Measurements from ENCODE around the gene NUP35. TPM values are rescaled to one million over a fixed set of nuclear protein-coding genes. Genes with fewer than 3 reads are reported as not detected.

NUP35 gene
- total RNA-seq, 1 experiment from 2014 or later = 28.9 TPM

DNA sequence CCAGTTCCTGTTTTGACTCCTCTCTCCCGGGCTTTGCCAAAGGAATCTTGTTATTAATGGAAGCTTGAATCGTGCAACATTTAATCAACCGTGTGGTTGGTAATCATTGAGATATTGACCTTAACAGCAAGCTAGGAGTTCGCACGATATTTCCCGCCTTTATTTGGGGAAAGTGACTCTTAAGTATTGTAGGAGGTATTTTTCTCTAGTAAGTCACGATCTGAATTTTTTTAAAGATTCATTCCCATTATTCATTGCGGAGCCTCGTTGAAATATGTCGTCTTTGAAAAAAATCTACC lies 663 bp downstream of the NUP35 start:
- no peak for ATAC-seq
- peaks cover 11% of the 10 kb centered on the region; the same call in 1 of the 2 replicates for H3K4me1 ChIP-seq (ENCODE audit: control insufficient read depth, insufficient read depth, low read length)
- peaks cover 16% of the 10 kb centered on the region for H3K36me3 ChIP-seq (ENCODE audit: control insufficient read depth, insufficient read depth, low read length)
- DNase-seq (ENCODE audit: low read depth, low spot score) = peak; percentile 27
- CTCF ChIA-PET = interaction anchor here (0.7 kb wide), 1 partner anchor 51 kb away, joined by 3 read pairs; no protein-coding TSS in a partner anchor
- intact Hi-C loops (cut with micrococcal nuclease; ENCODE audit: unreplicated experiment) = no loop called here
- POLR2A ChIA-PET = no interaction called here
- TF ChIP-seq TCF7L2 (IDR thresholded peaks at IDR 0.05; ENCODE audit: low read depth, low read length) = no peak
- TF ChIP-seq, protein P1, sequence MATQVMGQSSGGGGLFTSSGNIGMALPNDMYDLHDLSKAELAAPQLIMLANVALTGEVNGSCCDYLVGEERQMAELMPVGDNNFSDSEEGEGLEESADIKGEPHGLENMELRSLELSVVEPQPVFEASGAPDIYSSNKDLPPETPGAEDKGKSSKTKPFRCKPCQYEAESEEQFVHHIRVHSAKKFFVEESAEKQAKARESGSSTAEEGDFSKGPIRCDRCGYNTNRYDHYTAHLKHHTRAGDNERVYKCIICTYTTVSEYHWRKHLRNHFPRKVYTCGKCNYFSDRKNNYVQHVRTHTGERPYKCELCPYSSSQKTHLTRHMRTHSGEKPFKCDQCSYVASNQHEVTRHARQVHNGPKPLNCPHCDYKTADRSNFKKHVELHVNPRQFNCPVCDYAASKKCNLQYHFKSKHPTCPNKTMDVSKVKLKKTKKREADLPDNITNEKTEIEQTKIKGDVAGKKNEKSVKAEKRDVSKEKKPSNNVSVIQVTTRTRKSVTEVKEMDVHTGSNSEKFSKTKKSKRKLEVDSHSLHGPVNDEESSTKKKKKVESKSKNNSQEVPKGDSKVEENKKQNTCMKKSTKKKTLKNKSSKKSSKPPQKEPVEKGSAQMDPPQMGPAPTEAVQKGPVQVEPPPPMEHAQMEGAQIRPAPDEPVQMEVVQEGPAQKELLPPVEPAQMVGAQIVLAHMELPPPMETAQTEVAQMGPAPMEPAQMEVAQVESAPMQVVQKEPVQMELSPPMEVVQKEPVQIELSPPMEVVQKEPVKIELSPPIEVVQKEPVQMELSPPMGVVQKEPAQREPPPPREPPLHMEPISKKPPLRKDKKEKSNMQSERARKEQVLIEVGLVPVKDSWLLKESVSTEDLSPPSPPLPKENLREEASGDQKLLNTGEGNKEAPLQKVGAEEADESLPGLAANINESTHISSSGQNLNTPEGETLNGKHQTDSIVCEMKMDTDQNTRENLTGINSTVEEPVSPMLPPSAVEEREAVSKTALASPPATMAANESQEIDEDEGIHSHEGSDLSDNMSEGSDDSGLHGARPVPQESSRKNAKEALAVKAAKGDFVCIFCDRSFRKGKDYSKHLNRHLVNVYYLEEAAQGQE (IDR thresholded peaks at IDR 0.05; ENCODE audit: insufficient read depth in 1 of 2, low read depth in 2 of 2, low read length in 1 of 2) = no peak
- H3K27me3 ChIP-seq (ENCODE audit: control insufficient read depth, insufficient read depth, low read length) = no peaks in the 10 kb centered on the region
- peak overlapping the region; percentile 86 for H3K27ac ChIP-seq (ENCODE audit: low read length)
- in situ Hi-C loops (cut with HindIII; ENCODE audit: low pct_unique_long_range_greater_than_20kb, low sequenced_read_pairs) = no loop called here
- H3K9me3 ChIP-seq (ENCODE audit: control insufficient read depth, insufficient read depth, low read depth, low read length) = no peaks in the 10 kb centered on the region
- H3K4me3 ChIP-seq (ENCODE audit: low read depth in 2 of 2, low read length in 2 of 2) = peak overlapping the region; percentile 89 to 92
- no TSS peak for BruUV-seq (replicated peaks)

GRCh38 chr2:183125659-183126341 lies 1.6 kb downstream of the NUP35 start:
- Histone ChIP-seq H3K27ac (ENCODE audit: low read length) (peak overlapping the region; percentile 86; the same call in 1 of the 2 replicates), H3K4me3 (ENCODE audit: low read depth in 2 of 2, low read length in 2 of 2) (peak overlapping the region; percentile 89 to 92), H3K36me3 (ENCODE audit: control insufficient read depth, insufficient read depth, low read length) (peaks cover 23% of the 10 kb centered on the region), H3K9me3 (ENCODE audit: control insufficient read depth, insufficient read depth, low read depth, low read length) (no peaks in the 10 kb centered on the region), H3K27me3 (ENCODE audit: control insufficient read depth, insufficient read depth, low read length) (no peaks in the 10 kb centered on the region), H3K4me1 (ENCODE audit: control insufficient read depth, insufficient read depth, low read length) (peaks cover 11% of the 10 kb centered on the region; the same call in 1 of the 2 replicates)
- BruUV-seq (replicated peaks) = no TSS peak
- in situ Hi-C loops (cut with HindIII; ENCODE audit: low pct_unique_long_range_greater_than_20kb, low sequenced_read_pairs) (no loop called here), intact Hi-C loops (cut with micrococcal nuclease; ENCODE audit: unreplicated experiment) (no loop called here)
- TF ChIP-seq POLR2AphosphoS5 (IDR thresholded peaks at IDR 0.05; ENCODE audit: low read depth, low read length) (no peak), SIN3A (IDR thresholded peaks at IDR 0.05; ENCODE audit: borderline replicate concordance, insufficient read depth, low read depth, low read length) (no peak), TCF7L2 (IDR thresholded peaks at IDR 0.05; ENCODE audit: low read depth, low read length) (no peak)
- TF ChIP-seq, protein P2, sequence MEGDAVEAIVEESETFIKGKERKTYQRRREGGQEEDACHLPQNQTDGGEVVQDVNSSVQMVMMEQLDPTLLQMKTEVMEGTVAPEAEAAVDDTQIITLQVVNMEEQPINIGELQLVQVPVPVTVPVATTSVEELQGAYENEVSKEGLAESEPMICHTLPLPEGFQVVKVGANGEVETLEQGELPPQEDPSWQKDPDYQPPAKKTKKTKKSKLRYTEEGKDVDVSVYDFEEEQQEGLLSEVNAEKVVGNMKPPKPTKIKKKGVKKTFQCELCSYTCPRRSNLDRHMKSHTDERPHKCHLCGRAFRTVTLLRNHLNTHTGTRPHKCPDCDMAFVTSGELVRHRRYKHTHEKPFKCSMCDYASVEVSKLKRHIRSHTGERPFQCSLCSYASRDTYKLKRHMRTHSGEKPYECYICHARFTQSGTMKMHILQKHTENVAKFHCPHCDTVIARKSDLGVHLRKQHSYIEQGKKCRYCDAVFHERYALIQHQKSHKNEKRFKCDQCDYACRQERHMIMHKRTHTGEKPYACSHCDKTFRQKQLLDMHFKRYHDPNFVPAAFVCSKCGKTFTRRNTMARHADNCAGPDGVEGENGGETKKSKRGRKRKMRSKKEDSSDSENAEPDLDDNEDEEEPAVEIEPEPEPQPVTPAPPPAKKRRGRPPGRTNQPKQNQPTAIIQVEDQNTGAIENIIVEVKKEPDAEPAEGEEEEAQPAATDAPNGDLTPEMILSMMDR (IDR thresholded peaks at IDR 0.05) = no peak
- TF ChIP-seq, protein P1 (IDR thresholded peaks at IDR 0.05; ENCODE audit: insufficient read depth in 1 of 2, low read depth in 2 of 2, low read length in 1 of 2) = no peak
- DNase-seq (ENCODE audit: low read depth, low spot score) (no peak), ATAC-seq (no peak)
- ChIA-PET CTCF (no interaction called here), POLR2A (no interaction called here)

All from Panc1 (cell line).